Measurements from ENCODE around the gene CLEC2A. TPM values are rescaled to one million over a fixed set of nuclear protein-coding genes. Genes with fewer than 3 reads are reported as not detected.
"Not testable (repeated sequence)": the region's sequence is repeated elsewhere in the genome, so short reads cannot be mapped to it uniquely, and the experiment has no call there.

The CLEC2A gene
- total RNA-seq, 2 donors from 2014 or later = not detected

DNA sequence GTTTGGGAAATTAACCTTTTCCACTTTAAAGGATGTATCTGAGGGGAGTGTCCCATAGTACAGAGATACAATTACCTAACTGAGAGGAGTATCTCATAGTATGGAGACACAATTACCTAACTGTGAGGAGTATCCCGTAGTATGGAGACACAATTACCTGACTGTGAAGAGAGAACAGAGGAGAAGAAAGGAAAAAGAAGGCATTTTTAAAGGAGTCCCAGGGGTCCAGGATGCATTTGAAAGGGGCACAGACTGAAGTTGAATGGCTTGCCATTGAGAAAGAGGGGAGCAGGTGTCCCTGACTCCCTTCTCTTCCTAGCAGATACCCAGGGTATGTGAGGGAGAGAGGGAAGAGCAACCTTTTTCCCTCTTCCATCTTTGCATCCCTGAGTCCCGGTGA, 33.0 kb downstream of the CLEC2A start:
- Mint-ChIP-seq H3K4me1 (ENCODE audit: low read depth) (no peaks in the 10 kb centered on the region), H3K27ac (no peak overlapping the region), H3K9me3 (peaks cover 7 to 8% of the 10 kb centered on the region in 2 donors), H3K36me3 (ENCODE audit: insufficient read depth in 2 of 2) (peaks cover 6 to 10% of the 10 kb centered on the region in 2 donors), H3K27me3 (ENCODE audit: low read depth) (no peaks in the 10 kb centered on the region), H3K4me3 (no peak overlapping the region)
- no peak for DNase-seq
- ATAC-seq (replicated peaks in 1 of 2) = no peak

DNA sequence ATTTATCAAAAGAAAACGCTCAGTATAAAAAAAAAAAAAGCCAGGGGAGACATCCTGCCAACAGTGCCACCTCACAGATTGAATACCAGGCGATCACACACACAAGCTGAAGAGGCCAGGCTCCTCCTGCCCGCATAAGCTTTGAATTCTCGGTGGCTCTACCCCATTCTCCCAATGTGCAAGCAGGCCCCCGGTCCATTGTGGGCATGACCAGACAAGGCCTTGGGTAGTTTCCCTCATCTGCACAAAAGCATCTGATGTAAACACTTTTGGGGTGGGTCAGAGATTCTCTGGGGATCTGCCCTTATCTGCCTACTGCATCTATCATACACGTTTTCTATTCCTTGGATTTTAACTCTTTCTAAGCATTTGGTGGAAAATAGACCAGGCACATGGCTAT, 34.6 kb downstream of the CLEC2A start:
- peaks cover 3 to 6% of the 10 kb centered on the region in 2 donors for H3K36me3 Mint-ChIP-seq (ENCODE audit: insufficient read depth in 2 of 2)
- no peak for ATAC-seq (replicated peaks in 1 of 2)
- H3K9me3 Mint-ChIP-seq = peaks cover under 1 to 2% of the 10 kb centered on the region in 2 donors

DNA sequence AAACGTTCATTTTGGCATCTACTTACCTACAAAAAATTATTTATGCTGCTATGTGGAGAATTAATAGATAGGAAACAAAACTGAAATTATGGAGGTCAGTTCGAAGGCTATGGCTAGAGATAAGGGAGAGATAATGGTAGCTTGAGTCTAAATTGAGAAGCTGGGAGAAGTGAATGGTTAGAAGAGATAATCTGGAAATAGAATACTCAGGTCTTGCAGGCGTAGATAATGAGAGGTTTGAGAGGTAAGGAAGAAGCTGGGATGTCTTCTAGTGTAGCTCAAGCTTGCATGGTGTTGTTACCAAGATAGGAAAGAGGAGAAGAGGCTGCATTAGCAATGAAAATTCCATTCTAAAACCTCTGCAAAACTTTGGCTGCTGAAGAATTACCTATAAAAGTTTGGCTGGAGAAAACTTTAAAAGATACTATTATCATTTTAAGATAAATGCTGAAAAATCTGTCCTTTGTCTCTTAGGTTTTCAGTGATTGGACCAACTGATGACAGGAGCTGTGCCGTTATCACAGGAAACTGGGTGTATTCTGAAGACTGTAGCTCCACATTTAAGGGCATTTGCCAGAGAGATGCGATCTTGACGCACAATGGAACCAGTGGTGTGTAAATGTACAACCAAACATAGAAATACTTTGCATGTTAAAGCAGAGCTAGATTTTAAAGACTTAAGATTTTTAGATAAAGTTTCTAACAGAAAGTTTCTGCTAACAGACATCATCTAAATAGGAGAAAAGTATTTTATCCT, 36.8 kb downstream of the CLEC2A start:
- Mint-ChIP-seq H3K9me3 (no peaks in the 10 kb centered on the region), H3K27me3 (ENCODE audit: low read depth) (no peaks in the 10 kb centered on the region), H3K36me3 (ENCODE audit: insufficient read depth in 2 of 2) (no peaks in the 10 kb centered on the region), H3K4me3 (no peak overlapping the region), H3K4me1 (ENCODE audit: low read depth) (no peaks in the 10 kb centered on the region), H3K27ac (no peak overlapping the region)
- DNase-seq (no peak), ATAC-seq (replicated peaks in 1 of 2) (no peak)

More for the DNA sequence above, 34.6 kb downstream of the CLEC2A start:
- no peak for DNase-seq
- H3K27me3 Mint-ChIP-seq (ENCODE audit: low read depth) = no peaks in the 10 kb centered on the region
- no peak overlapping the region for H3K27ac Mint-ChIP-seq
- H3K4me3 Mint-ChIP-seq = no peak overlapping the region
- H3K4me1 Mint-ChIP-seq (ENCODE audit: low read depth) = no peaks in the 10 kb centered on the region

DNA sequence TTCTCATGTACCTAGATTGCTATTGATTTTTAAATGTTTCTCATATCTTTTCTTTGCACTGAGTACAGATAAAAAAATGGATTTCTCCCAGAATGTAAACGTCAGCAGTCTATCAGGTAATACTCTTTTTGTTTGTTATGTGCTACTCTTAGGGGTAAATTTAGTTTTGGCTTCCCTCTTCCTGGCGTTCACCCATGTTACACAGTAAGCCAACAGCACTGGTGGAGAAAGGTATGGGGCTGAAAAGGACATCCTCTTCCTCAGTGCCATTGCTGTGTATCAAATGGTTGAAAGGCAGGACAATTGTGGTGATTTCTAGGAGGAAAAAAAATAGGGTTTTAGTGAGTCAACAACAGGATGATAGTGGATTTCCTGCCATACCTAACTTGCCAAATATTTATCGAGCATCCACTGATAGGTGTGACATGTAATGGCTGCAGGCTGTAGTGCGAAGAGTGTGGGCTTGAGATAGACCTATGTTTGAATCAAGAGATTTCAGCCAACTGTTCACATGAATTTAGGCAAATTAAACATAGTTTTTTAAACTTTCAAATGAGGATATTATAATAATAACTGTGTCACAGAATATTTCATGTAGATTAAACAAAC, 43.4 kb downstream of the CLEC2A start:
- Mint-ChIP-seq H3K27ac (no peak overlapping the region), H3K4me1 (ENCODE audit: low read depth) (no peaks in the 10 kb centered on the region), H3K9me3 (no peaks in the 10 kb centered on the region), H3K4me3 (no peak overlapping the region), H3K36me3 (ENCODE audit: insufficient read depth in 2 of 2) (no peaks in the 10 kb centered on the region), H3K27me3 (ENCODE audit: low read depth) (no peaks in the 10 kb centered on the region)
- DNase-seq (no peak), ATAC-seq (replicated peaks in 1 of 2) (no peak)

DNA sequence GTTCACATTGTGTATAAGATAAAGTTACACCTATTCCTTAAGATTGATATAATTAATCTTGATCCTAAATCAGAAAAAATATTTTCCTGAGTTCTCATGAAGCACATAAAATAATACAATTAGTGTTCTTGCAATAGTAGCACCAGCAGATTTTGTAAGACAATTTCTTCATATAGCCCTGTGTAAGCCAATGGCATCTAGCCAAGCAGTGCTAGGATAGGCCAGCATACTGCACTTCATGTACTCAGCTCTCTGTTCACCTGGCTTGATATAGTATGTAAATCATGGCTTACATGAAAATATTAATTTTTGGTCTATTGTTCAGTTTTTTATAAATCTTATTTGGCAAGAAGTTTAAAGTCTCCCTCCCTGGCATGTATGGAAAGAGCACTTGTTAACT, 49.0 kb downstream of the CLEC2A start:
- H3K27ac Mint-ChIP-seq = no peak overlapping the region
- H3K36me3 Mint-ChIP-seq (ENCODE audit: insufficient read depth in 2 of 2) = no peaks in the 10 kb centered on the region
- DNase-seq (no peak), ATAC-seq (replicated peaks in 1 of 2) (no peak)
- H3K4me3 Mint-ChIP-seq = no peak overlapping the region
- no peaks in the 10 kb centered on the region for H3K4me1 Mint-ChIP-seq (ENCODE audit: low read depth)
- no peaks in the 10 kb centered on the region for H3K27me3 Mint-ChIP-seq (ENCODE audit: low read depth)
- no peaks in the 10 kb centered on the region for H3K9me3 Mint-ChIP-seq

DNA sequence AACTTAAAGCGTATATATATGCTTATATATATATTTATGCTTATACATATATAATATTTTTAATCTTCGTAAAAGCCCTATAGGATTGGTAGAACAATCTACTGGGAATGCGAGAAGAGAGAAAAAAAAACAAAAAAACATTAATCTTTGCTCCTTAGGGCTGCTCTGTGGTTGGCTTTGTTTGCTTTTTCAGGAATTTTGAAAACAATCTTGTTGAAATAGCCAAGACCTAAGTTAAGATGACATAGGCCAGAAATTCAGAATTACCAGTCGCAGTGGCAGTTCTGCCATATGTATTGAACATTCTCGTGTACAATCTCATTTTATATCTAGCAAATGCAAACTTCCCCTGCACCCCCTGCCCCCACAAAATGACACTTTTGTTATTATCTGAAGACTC, 50.2 kb downstream of the CLEC2A start:
- DNase-seq (no peak), ATAC-seq (replicated peaks in 1 of 2) (no peak)
- H3K27me3 Mint-ChIP-seq (ENCODE audit: low read depth) = no peaks in the 10 kb centered on the region
- no peaks in the 10 kb centered on the region for H3K36me3 Mint-ChIP-seq (ENCODE audit: insufficient read depth in 2 of 2)
- no peaks in the 10 kb centered on the region for H3K9me3 Mint-ChIP-seq
- no peak overlapping the region for H3K27ac Mint-ChIP-seq
- H3K4me3 Mint-ChIP-seq = no peak overlapping the region
- H3K4me1 Mint-ChIP-seq (ENCODE audit: low read depth) = no peaks in the 10 kb centered on the region

DNA sequence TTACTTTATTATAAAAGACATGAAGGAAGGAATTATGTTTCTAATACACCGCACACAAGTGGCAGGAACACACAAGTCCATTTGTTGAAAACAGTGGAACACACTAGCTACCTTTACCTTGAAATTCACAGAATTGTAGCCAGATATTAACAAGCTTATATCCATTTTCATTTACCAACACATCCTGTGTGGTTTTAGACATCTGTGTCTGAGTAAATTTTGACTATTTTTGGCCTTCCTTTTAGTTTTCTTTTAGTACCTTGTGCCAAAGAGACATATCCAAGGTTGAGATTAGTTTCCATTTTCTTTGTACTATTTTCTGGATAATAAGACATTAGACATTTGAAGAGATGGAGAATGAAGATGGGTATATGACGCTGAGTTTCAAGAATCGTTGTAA, 50.9 kb downstream of the CLEC2A start, which contains the start of gene KLRF2:
KLRF2 (plus strand) TSS at position 244 of the 400 bp plus-strand sequence; CDS start at position 351, 107 bp downstream.
- Mint-ChIP-seq H3K27ac (no peak within 1 kb of the TSS), H3K4me1 (ENCODE audit: low read depth) (no peaks in the 10 kb centered on the region)
- ATAC-seq (replicated peaks in 1 of 2) = no peak

DNA sequence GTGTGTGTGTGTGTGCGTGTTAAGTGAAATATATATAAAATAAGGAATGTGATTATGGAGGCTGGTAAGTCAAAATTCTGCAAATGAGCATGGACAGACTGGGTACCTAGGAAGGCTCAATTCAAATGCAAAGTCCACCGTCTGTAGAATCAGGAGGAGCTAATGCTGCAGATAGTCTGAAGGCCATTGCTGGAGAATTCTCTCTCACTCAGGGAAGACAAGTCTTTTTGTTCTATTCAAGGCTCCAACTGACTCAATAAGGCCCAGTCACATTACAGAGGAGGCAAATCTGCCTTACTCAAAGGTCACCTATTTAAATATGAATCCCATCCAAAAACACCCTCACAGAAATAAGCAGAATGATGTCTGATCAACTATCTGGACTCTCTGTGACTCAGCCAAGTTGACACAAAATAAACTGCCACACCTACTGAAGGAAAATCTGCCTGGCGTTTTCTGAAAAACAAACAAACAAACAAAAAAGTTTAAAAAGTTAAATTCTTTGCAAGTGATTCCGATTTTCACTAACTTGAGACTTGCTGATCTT, 51.6 kb downstream of the CLEC2A start:
- ATAC-seq (replicated peaks in 1 of 2) (no peak), DNase-seq (no peak)
- Mint-ChIP-seq H3K27me3 (ENCODE audit: low read depth) (no peaks in the 10 kb centered on the region), H3K9me3 (no peaks in the 10 kb centered on the region), H3K4me1 (ENCODE audit: low read depth) (no peaks in the 10 kb centered on the region), H3K4me3 (no peak overlapping the region), H3K27ac (no peak overlapping the region), H3K36me3 (ENCODE audit: insufficient read depth in 2 of 2) (no peaks in the 10 kb centered on the region)

More for the DNA sequence above, 50.9 kb downstream of the CLEC2A start, which contains the start of gene KLRF2:
- Mint-ChIP-seq H3K36me3 (ENCODE audit: insufficient read depth in 2 of 2) (no peaks in the 10 kb centered on the region), H3K27me3 (ENCODE audit: low read depth) (no peaks in the 10 kb centered on the region), H3K9me3 (no peaks in the 10 kb centered on the region), H3K4me3 (no peak within 1 kb of the TSS)
- no peak for DNase-seq

DNA sequence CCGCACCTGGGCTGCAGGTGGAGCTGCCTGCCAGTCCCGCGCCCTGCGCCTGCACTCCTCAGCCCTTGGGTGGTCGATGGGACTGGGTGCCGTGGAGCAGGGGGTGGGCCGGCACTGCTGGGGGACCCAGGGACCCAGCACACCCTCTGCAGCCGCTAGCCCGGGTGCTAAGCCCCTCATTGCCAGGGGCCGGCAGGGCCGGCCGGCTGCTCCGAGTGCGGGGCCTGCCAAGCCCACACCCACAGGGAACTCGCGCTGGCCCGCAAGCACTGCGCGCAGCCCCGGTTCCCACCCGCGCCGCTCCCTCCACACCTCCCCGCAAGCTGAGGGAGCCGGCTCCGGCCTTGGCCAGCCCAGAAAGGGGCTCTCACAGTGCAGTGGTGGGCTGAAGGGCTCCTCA, 56.0 kb downstream of the CLEC2A start:
- not testable (repeated sequence) for DNase-seq; H3K9me3 Mint-ChIP-seq; H3K27ac Mint-ChIP-seq; H3K4me3 Mint-ChIP-seq; H3K27me3 Mint-ChIP-seq (ENCODE audit: low read depth); ATAC-seq (replicated peaks in 1 of 2); H3K36me3 Mint-ChIP-seq (ENCODE audit: insufficient read depth in 2 of 2); H3K4me1 Mint-ChIP-seq (ENCODE audit: low read depth)

DNA sequence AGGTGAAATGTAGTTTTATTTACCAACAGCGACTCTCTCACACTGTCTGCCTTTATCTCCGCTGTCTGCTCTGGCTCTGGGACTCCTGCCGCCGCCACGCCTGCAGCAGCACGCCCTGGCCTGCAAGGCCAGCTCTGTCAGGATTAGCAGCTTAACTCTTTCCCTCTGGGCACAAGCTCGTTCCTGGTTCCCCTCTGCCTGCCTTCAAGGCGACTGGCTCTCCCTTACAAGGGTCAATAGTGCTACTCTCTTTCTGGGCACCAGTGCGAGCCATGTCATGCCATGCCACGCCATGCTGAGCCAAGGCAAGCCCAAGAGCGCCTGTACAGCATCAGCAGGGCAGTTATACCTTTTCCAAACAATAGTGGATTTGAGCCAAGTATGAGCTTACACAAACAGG, 59.4 kb downstream of the CLEC2A start:
- H3K4me3 Mint-ChIP-seq = no peak overlapping the region
- no peaks in the 10 kb centered on the region for H3K36me3 Mint-ChIP-seq (ENCODE audit: insufficient read depth in 2 of 2)
- no peak for DNase-seq
- H3K27me3 Mint-ChIP-seq (ENCODE audit: low read depth) = no peaks in the 10 kb centered on the region
- no peak for ATAC-seq (replicated peaks in 1 of 2)
- H3K9me3 Mint-ChIP-seq = no peaks in the 10 kb centered on the region
- H3K4me1 Mint-ChIP-seq (ENCODE audit: low read depth) = peaks cover 20% of the 10 kb centered on the region
- no peak overlapping the region for H3K27ac Mint-ChIP-seq

DNA sequence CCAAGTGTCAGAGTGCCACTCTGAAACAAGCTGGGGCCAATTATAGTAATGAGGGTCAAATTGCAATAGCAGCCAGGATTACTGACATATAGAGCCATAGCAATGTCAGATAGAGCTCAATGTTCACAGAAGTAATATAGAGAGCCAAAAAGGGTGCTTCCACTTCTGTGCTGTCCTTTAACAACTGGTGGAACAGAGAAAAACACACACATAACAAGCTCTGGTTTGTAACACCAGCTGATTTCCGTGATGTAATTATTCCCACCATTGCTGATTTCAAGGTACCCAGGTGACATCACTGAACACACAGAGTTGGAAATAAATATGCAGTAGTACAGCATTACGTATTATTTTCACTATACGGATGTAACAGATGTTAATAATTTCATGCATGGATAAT, 60.0 kb downstream of the CLEC2A start:
- Mint-ChIP-seq H3K36me3 (ENCODE audit: insufficient read depth in 2 of 2) (no peaks in the 10 kb centered on the region), H3K4me3 (no peak overlapping the region), H3K9me3 (no peaks in the 10 kb centered on the region), H3K4me1 (ENCODE audit: low read depth) (peaks cover 20% of the 10 kb centered on the region), H3K27me3 (ENCODE audit: low read depth) (no peaks in the 10 kb centered on the region), H3K27ac (no peak overlapping the region)
- DNase-seq (no peak), ATAC-seq (replicated peaks in 1 of 2) (peak in 1 of 2 donors; percentile 26)

DNA sequence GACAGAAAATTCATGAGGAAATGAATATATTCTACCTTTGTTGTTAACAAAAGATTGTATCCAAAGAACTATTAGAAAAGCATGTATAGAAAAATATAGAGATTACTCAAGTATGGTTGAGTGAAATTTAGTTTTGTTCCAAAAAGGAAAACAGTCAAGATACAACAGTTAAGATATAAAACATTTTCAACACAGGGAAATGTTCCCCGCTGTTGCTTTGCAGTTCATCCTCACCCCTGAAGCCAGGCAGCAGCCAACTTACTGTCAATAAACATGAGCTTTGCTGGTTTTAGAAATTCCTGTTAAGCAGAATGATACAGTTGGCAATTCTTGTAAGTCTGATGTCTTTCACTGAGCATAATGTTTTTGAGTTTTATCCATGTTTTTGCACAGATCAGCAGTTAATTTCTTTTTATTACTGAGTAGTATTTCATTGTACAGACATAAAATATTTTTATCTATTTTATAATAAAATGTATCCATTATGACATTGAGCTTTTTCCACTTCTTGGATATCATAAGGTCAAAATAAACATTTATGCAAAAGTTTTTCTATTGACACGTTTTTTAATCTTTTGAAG, 61.8 kb downstream of the CLEC2A start:
- Mint-ChIP-seq H3K36me3 (ENCODE audit: insufficient read depth in 2 of 2) (peaks cover 2 to 3% of the 10 kb centered on the region in 2 donors), H3K4me1 (ENCODE audit: low read depth) (peaks cover 32% of the 10 kb centered on the region), H3K4me3 (peak overlapping the region; percentile 89 to 99), H3K27ac (peak overlapping the region; percentile 99), H3K27me3 (ENCODE audit: low read depth) (no peaks in the 10 kb centered on the region), H3K9me3 (no peaks in the 10 kb centered on the region)
- ATAC-seq (replicated peaks in 1 of 2) = no peak
- DNase-seq = no peak
